Transverse colon (tissue), 4 donors: ENCODE data around the gene C10orf143. TPM values are rescaled to one million over a fixed set of nuclear protein-coding genes. Genes with fewer than 3 reads are reported as not detected.

Experiments used
- DNase-seq: peaks from one replicate; pipeline ENCODE4 v3.0.0-alpha.2; 2019
- H3K27ac ChIP-seq, 4 donors: fragments of 200-600 bp; sonication (generic); 2 replicates each; pipeline ENCODE4 v1.5.1; 2016 to 2018; ENCODE audit warnings: inconsistent platforms in 4 of 4
- H3K27me3 ChIP-seq: fragments of 200-600 bp; sonication (generic); 2 replicates; pipeline ENCODE4 v1.5.1; 2017; ENCODE audit warnings: inconsistent platforms
- H3K36me3 ChIP-seq, 4 donors: fragments of 200-600 bp; sonication (generic); 2 replicates each; pipeline ENCODE4 v1.5.1; 2017 to 2019; ENCODE audit warnings: inconsistent platforms in 4 of 4
- H3K4me1 ChIP-seq, 4 donors: fragments of 200-600 bp; sonication (generic); 2 replicates each; pipeline ENCODE4 v1.5.1; 2017 to 2020; ENCODE audit warnings: inconsistent platforms in 4 of 4
- H3K4me3 ChIP-seq, 4 donors: fragments of 200-600 bp; sonication (generic); 1 replicate in 1 of 4; 2 replicates in 3 of 4; pipeline versions ENCODE4 v1.5.1 to v1.6.1; 2017 to 2019; ENCODE audit warnings: inconsistent platforms in 4 of 4
- H3K9me3 ChIP-seq, 2 donors: fragments of 200-600 bp; sonication (generic); 2 replicates each; pipeline ENCODE4 v1.5.1; 2017 to 2019; ENCODE audit warnings: inconsistent platforms in 2 of 2
- EP300 ChIP-seq: sonication (generic); formaldehyde crosslinking; IDR thresholded peaks from one replicate; pipeline ENCODE4 v1.6.1; 2017; ENCODE audit warnings: antibody characterized with exemption, low read depth
- POLR2A ChIP-seq: fragments of 450-650 bp; IDR thresholded peaks from one replicate; pipeline ENCODE4 v1.6.1; 2016; ENCODE audit warnings: antibody characterized with exemption, mild to moderate bottlenecking, moderate library complexity
- POLR2AphosphoS5 ChIP-seq, 3 donors: sonication (generic); formaldehyde crosslinking; IDR thresholded peaks; one replicate each; pipeline ENCODE4 v1.6.1; 2016; ENCODE audit warnings: antibody characterized with exemption in 3 of 3
- WGBS, 2 donors: methylation state at CpG; one replicate each; pipeline ENCODE4 v1.1.5; 2018; ENCODE audit warnings: low coverage in 1 of 2; 5-methylcytosine and 5-hydroxymethylcytosine counted together
- in situ Hi-C, 4 donors: fragments of 200-750 bp; cut with MboI; loops; one replicate each; pipeline versions ENCODE4 v1.15.0 to v1.15.1; 2017; ENCODE audit warnings: low sequenced_read_pairs in 3 of 4, low pct_ligation_motif_present in 1 of 4, low pct_unique_long_range_greater_than_20kb in 1 of 4
- intact Hi-C: fragments of 100-400 bp; cut with DNase I; formaldehyde crosslinking; loops from one replicate; pipeline ENCODE4 v1.15.1; 2023; ENCODE audit warnings: low total_unique reads
- total RNA-seq, 4 donors: library from RNA; depleted of rRNA; stranded (reverse); fragments of >200 nt; gene quantifications; one replicate each; pipeline ENCODE4 v1.1.0, GENCODE V29; 2016
- TF ChIP-seq, protein P1 (sequence below), 5 experiments: fragments of 200-600 bp in 3 of 5; fragments of 450-650 bp in 2 of 5; sonication (generic) in 3 of 5; IDR thresholded peaks; 1 replicate in 2 of 5; 2 replicates in 3 of 5; pipeline ENCODE4 v1.5.1; 2016 to 2017; ENCODE audit warnings: antibody characterized with exemption in 5 of 5, inconsistent platforms in 3 of 5, mild to moderate bottlenecking in 2 of 5, moderate library complexity in 1 of 5

Gene C10orf143
- total RNA-seq, 4 donors from 2014 or later: 3.8 to 4.0 TPM; not detected in 2

DNA sequence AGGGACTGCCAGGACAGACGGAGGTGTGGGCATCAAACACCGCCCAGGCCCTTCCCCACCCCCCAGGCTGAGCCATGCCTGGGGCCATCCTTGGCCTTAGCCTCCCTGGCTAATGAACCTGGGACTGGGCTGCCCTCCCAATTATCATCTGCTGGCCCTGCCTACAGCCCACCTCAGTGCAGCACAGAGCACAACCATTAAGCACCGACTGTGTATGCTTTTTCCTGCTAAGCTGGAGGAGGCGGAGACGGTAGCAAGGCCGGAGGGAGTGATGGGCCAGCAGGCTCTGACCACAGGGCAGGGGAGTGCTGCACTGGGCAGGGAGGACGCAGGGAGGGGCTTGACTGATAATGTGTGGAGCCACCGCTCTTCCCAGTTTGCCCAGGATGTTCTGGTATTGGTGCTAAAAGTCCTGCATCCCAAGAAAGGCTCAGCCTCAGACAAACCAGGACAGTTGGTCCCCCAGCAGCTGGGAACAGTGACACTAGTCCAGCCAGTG is 72.0 kb downstream of the C10orf143 start:
- in situ Hi-C loops (no loop called here), intact Hi-C loops (no loop called here)
- H3K9me3 ChIP-seq: no peaks in the 10 kb centered on the region
- H3K27me3 ChIP-seq: no peaks in the 10 kb centered on the region
- 80% methylated on average over 2 to 8 of the region's 8 CpGs for WGBS, 2 donors
- no peak for DNase-seq
- no peak overlapping the region for H3K27ac ChIP-seq
- TF ChIP-seq, protein P1, sequence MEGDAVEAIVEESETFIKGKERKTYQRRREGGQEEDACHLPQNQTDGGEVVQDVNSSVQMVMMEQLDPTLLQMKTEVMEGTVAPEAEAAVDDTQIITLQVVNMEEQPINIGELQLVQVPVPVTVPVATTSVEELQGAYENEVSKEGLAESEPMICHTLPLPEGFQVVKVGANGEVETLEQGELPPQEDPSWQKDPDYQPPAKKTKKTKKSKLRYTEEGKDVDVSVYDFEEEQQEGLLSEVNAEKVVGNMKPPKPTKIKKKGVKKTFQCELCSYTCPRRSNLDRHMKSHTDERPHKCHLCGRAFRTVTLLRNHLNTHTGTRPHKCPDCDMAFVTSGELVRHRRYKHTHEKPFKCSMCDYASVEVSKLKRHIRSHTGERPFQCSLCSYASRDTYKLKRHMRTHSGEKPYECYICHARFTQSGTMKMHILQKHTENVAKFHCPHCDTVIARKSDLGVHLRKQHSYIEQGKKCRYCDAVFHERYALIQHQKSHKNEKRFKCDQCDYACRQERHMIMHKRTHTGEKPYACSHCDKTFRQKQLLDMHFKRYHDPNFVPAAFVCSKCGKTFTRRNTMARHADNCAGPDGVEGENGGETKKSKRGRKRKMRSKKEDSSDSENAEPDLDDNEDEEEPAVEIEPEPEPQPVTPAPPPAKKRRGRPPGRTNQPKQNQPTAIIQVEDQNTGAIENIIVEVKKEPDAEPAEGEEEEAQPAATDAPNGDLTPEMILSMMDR (IDR thresholded peaks at IDR 0.05): no peak
- TF ChIP-seq POLR2AphosphoS5 (IDR thresholded peaks at IDR 0.05) (no peak), EP300 (no peak)
- H3K4me3 ChIP-seq: no peak overlapping the region
- no peaks in the 10 kb centered on the region for H3K36me3 ChIP-seq
- H3K4me1 ChIP-seq: no peaks in the 10 kb centered on the region

DNA sequence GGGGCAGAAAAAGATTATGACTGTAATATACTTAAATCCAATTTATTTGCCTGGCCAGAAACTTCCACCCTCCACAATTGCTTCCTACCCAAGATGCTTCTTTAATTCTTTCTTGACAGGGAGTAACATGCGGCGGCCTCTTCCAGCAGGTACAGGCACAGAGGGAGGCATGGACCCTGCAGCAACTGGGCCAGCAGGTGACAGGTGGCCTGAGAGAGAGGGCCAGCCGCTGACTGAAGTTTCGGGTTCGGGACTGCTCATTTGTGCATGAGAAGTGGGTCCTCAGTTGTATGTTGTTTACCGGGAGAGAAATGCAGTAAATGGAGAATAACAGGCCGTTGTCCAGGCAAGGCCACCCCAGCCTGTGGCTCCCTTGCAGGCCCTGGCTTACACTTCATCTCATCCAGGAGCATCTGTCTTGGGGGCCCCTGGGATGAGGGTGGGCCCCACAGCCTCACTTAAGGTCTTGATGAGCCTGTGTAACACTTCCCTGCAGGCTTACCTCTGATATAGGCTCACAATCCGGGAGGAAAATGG is 72.5 kb downstream of the C10orf143 start:
- Histone ChIP-seq H3K27ac (no peak overlapping the region), H3K27me3 (no peaks in the 10 kb centered on the region), H3K4me1 (no peaks in the 10 kb centered on the region), H3K4me3 (no peak overlapping the region), H3K36me3 (no peaks in the 10 kb centered on the region), H3K9me3 (no peaks in the 10 kb centered on the region)
- 93 to 97% methylated on average over 5 to 8 of the region's 8 CpGs for WGBS, 2 donors
- TF ChIP-seq POLR2AphosphoS5 (IDR thresholded peaks at IDR 0.05) (no peak), POLR2A (no peak), EP300 (no peak)
- TF ChIP-seq, protein P1 (IDR thresholded peaks at IDR 0.05): no peak
- DNase-seq: no peak
- in situ Hi-C loops (no loop called here), intact Hi-C loops (no loop called here)

DNA sequence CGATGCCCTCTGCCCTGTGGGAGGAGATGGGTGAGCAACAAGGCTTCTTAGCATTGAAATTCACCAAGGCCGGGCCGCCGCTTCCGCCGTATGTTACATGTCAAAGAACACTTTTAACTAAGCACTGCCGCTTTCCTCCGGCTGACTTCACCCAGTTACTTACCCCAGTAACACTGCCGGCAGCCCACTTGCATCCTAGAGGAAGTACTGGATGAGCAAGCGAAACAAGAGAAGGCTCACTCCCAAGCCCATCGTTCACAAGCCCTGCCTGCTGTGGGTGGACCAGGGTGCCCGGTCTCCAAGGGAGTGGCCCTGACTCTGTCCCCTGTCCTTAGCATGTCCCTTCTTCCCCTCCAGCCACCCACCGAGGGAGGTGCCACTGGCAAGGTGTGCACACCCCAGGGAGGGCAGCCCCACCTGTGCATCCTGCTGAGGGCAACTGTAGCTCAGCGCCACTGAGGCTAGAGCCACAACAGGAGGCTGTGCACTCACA is 73.4 kb downstream of the C10orf143 start:
- TF ChIP-seq, protein P1 (IDR thresholded peaks at IDR 0.05): no peak
- TF ChIP-seq POLR2A (no peak), EP300 (no peak), POLR2AphosphoS5 (IDR thresholded peaks at IDR 0.05) (no peak)
- DNase-seq: no peak
- in situ Hi-C loops (no loop called here), intact Hi-C loops (no loop called here)
- Histone ChIP-seq H3K27me3 (no peaks in the 10 kb centered on the region), H3K4me1 (no peaks in the 10 kb centered on the region), H3K9me3 (no peaks in the 10 kb centered on the region), H3K36me3 (no peaks in the 10 kb centered on the region), H3K4me3 (no peak overlapping the region), H3K27ac (no peak overlapping the region)
- 86% methylated on average over 14 of the region's 14 CpGs; no CpG with 5 or more reads in 1 of the 2 donors for WGBS, 2 donors

DNA sequence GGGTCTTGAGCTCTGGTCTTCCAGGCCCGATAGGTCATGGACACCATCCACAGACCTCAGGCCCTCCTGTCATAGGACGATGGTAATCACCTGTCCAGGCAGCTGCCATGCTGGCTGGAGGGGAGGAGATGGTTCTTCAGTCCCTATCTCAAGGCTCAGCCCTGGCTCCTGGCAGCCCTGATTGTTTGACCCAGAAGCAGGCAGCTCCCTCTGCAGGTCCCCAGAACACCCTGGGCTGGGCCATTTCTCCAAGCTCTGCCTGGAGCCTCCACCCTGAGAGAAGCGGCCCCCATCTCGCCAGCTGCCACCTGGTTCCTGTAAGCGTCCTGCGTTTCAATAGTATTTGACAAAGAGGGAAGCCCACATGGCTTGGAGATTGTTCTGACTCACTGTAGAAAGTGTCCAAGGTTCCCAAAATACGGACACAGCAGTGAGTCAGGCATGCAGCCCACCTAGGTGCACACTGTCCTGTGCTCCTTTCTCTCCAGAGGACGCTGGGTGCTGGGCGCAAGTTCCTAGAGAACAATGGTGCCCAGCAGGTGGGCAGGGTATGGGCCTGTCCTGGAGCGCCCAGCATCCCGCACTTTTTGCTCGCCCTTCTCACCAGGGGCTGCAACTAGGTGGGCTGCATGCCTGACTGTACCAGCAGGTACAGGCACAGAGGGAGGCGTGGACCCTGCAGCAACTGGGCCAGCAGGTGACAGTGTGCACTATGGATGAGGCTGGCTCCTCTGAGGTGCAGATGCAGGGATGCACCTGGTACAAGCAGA is 74.1 kb downstream of the C10orf143 start:
- H3K9me3 ChIP-seq: no peaks in the 10 kb centered on the region
- in situ Hi-C loops: no loop called here
- no peaks in the 10 kb centered on the region for H3K36me3 ChIP-seq
- 84% methylated on average over 12 of the region's 13 CpGs; no CpG with 5 or more reads in 1 of the 2 donors for WGBS, 2 donors
- H3K4me3 ChIP-seq: no peak overlapping the region
- no peaks in the 10 kb centered on the region for H3K4me1 ChIP-seq
- H3K27me3 ChIP-seq: no peaks in the 10 kb centered on the region
- DNase-seq: no peak
- TF ChIP-seq, protein P1 (IDR thresholded peaks at IDR 0.05): no peak
- H3K27ac ChIP-seq: no peak overlapping the region
- intact Hi-C loops: no loop called here
